NT2/D1 (cell line): ENCODE results near the gene ZDHHC11.

ENCODE experiments used
- SUZ12 ChIP-seq: IDR thresholded peaks from 2 replicates; pipeline ENCODE4 v1.6.1; 2011; ENCODE audit not compliant: insufficient read length, insufficient read depth; ENCODE audit errors: extremely low read depth
- YY1 ChIP-seq: IDR thresholded peaks from 2 replicates; pipeline ENCODE4 v1.6.1; 2011; ENCODE audit not compliant: insufficient read length, insufficient read depth

GRCh38 chr5:876398-877365 is 25.9 kb upstream of the ZDHHC11 start:
- TF ChIP-seq YY1: no peak
- TF ChIP-seq SUZ12: no peak
